ENCODE measurements around the gene SKI. TPM values are rescaled to one million over a fixed set of nuclear protein-coding genes. Genes with fewer than 3 reads are reported as not detected.

Gene SKI
- total and polyA plus RNA-seq, 2 of the 4 experiments (the other 2 are of a cell fraction): 2.3 to 20.1 TPM

- DNase-seq (no peak), ATAC-seq (ENCODE audit: low read depth) (no peak)
- H4K8ac ChIP-seq (ENCODE audit: low read depth in 2 of 2, low read length in 2 of 2): no peak overlapping the region
- TF ChIP-seq CHD1 (IDR thresholded peaks at IDR 0.05; ENCODE audit: low read depth, low read length): no peak
- TF ChIP-seq POLR2A (IDR thresholded peaks at IDR 0.05; ENCODE audit: low read depth, low read length): no peak
- no peak for TF ChIP-seq MAFK (IDR thresholded peaks at IDR 0.05; ENCODE audit: low read depth, low read length)
- no peak for TF ChIP-seq USF2 (IDR thresholded peaks at IDR 0.05; ENCODE audit: low read depth, low read length)
- no peak for TF ChIP-seq NFE2L2 (IDR thresholded peaks at IDR 0.05; ENCODE audit: low read depth, low read length)
- TF ChIP-seq RAD21 (IDR thresholded peaks at IDR 0.05; ENCODE audit: low read length): no peak
- no peak for TF ChIP-seq FOS (IDR thresholded peaks at IDR 0.05; ENCODE audit: low read depth, low read length)
- no peak for TF ChIP-seq RCOR1 (IDR thresholded peaks at IDR 0.05; ENCODE audit: insufficient replicate concordance, low read length)
- H3K4ac ChIP-seq (ENCODE audit: low read depth, low read length): no peak overlapping the region
- 0 out of 2 replicates have a peak overlapping the region, but pooled peaks have one; percentile 45 for H3K14ac ChIP-seq (replicated peaks; ENCODE audit: low read depth, low read length)
- peaks cover 54% of the 10 kb centered on the region for H3K4me1 ChIP-seq (ENCODE audit: control insufficient read depth, insufficient read depth, low read length)
- no peak overlapping the region for H4K91ac ChIP-seq (ENCODE audit: insufficient read depth, low read depth, low read length)
- H3K4me3 ChIP-seq (ENCODE audit: insufficient read depth, low read depth, low read length): no peak overlapping the region
- no TSS peak for BruUV-seq (replicated peaks)
- no peak overlapping the region for H3K56ac ChIP-seq (ENCODE audit: extremely low read depth, insufficient read depth, low read length)
- no peaks in the 10 kb centered on the region for H3K9me3 ChIP-seq (ENCODE audit: control insufficient read depth, insufficient read depth, low read length)
- no peak overlapping the region for H2AK9ac ChIP-seq (replicated peaks; ENCODE audit: low read depth, low read length, poor library complexity)
- no peak overlapping the region for H3K18ac ChIP-seq (ENCODE audit: low read depth, low read length)
- no peak overlapping the region for H4K5ac ChIP-seq (ENCODE audit: low read depth, low read length)
- H3K27me3 ChIP-seq (ENCODE audit: control insufficient read depth, insufficient read depth, low read length): no peaks in the 10 kb centered on the region
- no peak overlapping the region for H2BK120ac ChIP-seq (ENCODE audit: low read depth, low read length)
- POLR2A ChIA-PET (ENCODE audit: unreplicated experiment): no interaction called here
- intact Hi-C loops (cut with micrococcal nuclease): no loop called here
- H3K9me1 ChIP-seq (ENCODE audit: insufficient read depth, low read length): peaks cover 43% of the 10 kb centered on the region
- no peak overlapping the region for H3K9ac ChIP-seq (ENCODE audit: low read depth, low read length)
- no peak overlapping the region; the same call in 1 of the 2 replicates for H2BK20ac ChIP-seq (ENCODE audit: low read depth, low read length)
- dilution Hi-C loops (cut with HindIII; ENCODE audit: low sequenced_read_pairs, unreplicated experiment): no loop called here
- H2BK15ac ChIP-seq (ENCODE audit: low read depth, low read length): no peak overlapping the region
- no peak overlapping the region for H2AFZ ChIP-seq (replicated peaks; ENCODE audit: low read length, poor library complexity)
- no peak overlapping the region for H3K27ac ChIP-seq (ENCODE audit: insufficient read depth, low read length)
- CTCF ChIA-PET: interaction anchor here (1.1 kb wide), 1 partner anchor 20 kb away, joined by 3 read pairs; no protein-coding TSS in a partner anchor
- peaks cover 6% of the 10 kb centered on the region; the same call in 1 of the 2 replicates for H3K36me3 ChIP-seq (ENCODE audit: control insufficient read depth, insufficient read depth, low read length)
- peaks cover 8 to 93% of the 10 kb centered on the region in 2 experiments; a peak in 3 of 4 replicates for H3K79me1 ChIP-seq (ENCODE audit: low read depth in 1 of 2, low read length in 2 of 2)
- no peak overlapping the region for H3K4me2 ChIP-seq (ENCODE audit: low read depth, low read length)
- WGBS, 2 experiments (ENCODE audit: extremely low coverage in 2 of 2, insufficient read length in 1 of 2): 92% methylated on average over 4 of the region's 13 CpGs; no CpG with 5 or more reads in 1 of the 2 experiments
- H2BK5ac ChIP-seq (ENCODE audit: low read depth, low read length, poor library complexity, severe bottlenecking): peak overlapping the region; percentile 26
- H2AK5ac ChIP-seq (ENCODE audit: low read depth, low read length): peak overlapping the region; percentile 64; the same call in 1 of the 2 replicates
- peak overlapping the region; percentile 23; the same call in 1 of the 2 replicates for H3K23ac ChIP-seq (ENCODE audit: low read depth, low read length)
- H4K20me1 ChIP-seq (ENCODE audit: insufficient read depth, low read length): peaks cover 66% of the 10 kb centered on the region
- in situ Hi-C loops (cut with MboI; ENCODE audit: low sequenced_read_pairs): loop anchor here (5.0 kb wide), 1 partner anchor 58 kb away; no protein-coding TSS in a partner anchor
Observed at GRCh38 chr1:2295526-2295925, 67.4 kb downstream of the SKI start.
